ENCODE results near the gene MAP1LC3C. TPM values are rescaled to one million over a fixed set of nuclear protein-coding genes. Genes with fewer than 3 reads are reported as not detected.

Gene MAP1LC3C
- total and polyA plus RNA-seq, 10 of the 15 experiments (the other 5 are each of a cell fraction or from before 2014, with no cell fraction given), result 0.19 TPM; not detected in 9

DNA sequence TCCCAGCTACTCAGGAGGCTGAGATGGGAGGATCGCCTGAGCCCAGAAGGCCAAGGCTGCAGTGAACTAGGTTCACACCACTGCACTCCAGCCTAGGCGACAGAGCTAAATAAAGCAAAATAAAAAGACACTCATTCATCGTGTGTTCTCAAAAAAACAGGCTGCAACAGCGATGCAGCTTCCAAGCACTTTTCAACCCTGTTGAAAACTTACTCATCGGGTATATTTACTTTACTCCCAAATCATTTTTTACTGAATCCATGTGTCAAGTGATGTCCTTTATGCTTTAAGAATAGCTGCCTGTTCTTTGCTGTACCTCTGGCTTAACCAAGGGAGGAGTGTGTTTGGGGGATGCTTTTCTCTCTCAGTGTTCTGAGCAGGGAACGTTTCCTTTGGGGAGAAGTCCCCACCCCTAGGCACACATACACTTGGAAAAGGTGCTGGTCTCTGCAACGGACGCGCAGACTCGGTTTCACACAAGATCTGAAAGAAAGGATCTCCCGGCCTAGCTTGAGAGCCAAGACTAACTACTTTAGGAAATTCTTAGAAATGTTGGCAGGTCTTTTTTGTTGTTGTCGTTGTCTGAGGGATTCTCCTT lies 1.4 kb downstream of the MAP1LC3C start:
- no TSS peak for BruUV-seq (replicated peaks)
- H3K27me3 ChIP-seq (replicated peaks in 1 of 2; ENCODE audit: control insufficient read depth in 2 of 2, insufficient read depth in 2 of 2, low read length in 1 of 2), result no peaks in the 10 kb centered on the region; a peak in 2 of 4 replicates
- ChIA-PET SMC1A (ENCODE audit: uncharacterized antibody, unreplicated experiment) (interaction anchor here (0.7 to 1.1 kb wide), 2 partner anchors 102 to 386 kb away, joined by 3 to 4 read pairs; no protein-coding TSS in a partner anchor), RAD21 (ENCODE audit: unreplicated experiment) (interaction anchor here (1.2 kb wide), 1 partner anchor 11 kb away, joined by 6 read pairs; no protein-coding TSS in a partner anchor), POLR2A (no interaction called here), CTCF (interaction anchor here (1.0 to 5.5 kb wide), 11 partner anchors 9 to 386 kb away, joined by 3 to 39 read pairs (median 5); partner anchors contain the start of gene EXO1)
- H3K4me1 ChIP-seq (ENCODE audit: control insufficient read depth, insufficient read depth, low read length), result no peaks in the 10 kb centered on the region; the same call in 1 of the 2 replicates
- H4K20me1 ChIP-seq (ENCODE audit: control insufficient read depth, insufficient read depth), result no peaks in the 10 kb centered on the region
- no peak for DNase-seq (ENCODE audit: low read depth, low spot score)
- no peak overlapping the region for H3K27ac ChIP-seq (ENCODE audit: control insufficient read depth, insufficient read depth)
- intact Hi-C loops (cut with micrococcal nuclease; ENCODE audit: unreplicated experiment), result loop anchor here (5.0 kb wide), 3 partner anchors 150 to 465 kb away; partner anchors contain the start of genes EXO1 and KMO
- no peak for ATAC-seq
- H2AFZ ChIP-seq (ENCODE audit: control insufficient read depth, low read depth, low read length), result no peak overlapping the region
- no peaks in the 10 kb centered on the region for H3K36me3 ChIP-seq (ENCODE audit: control insufficient read depth in 2 of 2, insufficient read depth in 2 of 2, low read length in 1 of 2)
- no peak overlapping the region for H3K4me2 ChIP-seq (ENCODE audit: control insufficient read depth, insufficient read depth)
- in situ Hi-C loops (cut with MboI), result loop anchor here (5.0 to 10.0 kb wide), 3 partner anchors 100 to 463 kb away; partner anchors contain the start of gene KMO
- H3K9ac ChIP-seq (ENCODE audit: control insufficient read depth, insufficient read depth, low read length), result no peak overlapping the region
- 80% methylated on average over 12 of the region's 12 CpGs for WGBS (ENCODE audit: insufficient coverage, insufficient replicate concordance, low lambda C conversion rate, missing lambda C conversion rate)
- H3K9me3 ChIP-seq (replicated peaks; ENCODE audit: control insufficient read depth, insufficient read depth, low read length), result no peaks in the 10 kb centered on the region
- FAIRE-seq, result no peak
- H3K79me2 ChIP-seq (ENCODE audit: control insufficient read depth, insufficient read depth, low read length), result no peaks in the 10 kb centered on the region
- TF ChIP-seq RB1 (IDR thresholded peaks at IDR 0.05; ENCODE audit: borderline replicate concordance) (no peak), E4F1 (IDR thresholded peaks at IDR 0.05; ENCODE audit: borderline replicate concordance, partially characterized antibody) (no peak), EED (IDR thresholded peaks at IDR 0.05; ENCODE audit: low read depth) (no peak), BMI1 (IDR thresholded peaks at IDR 0.05; ENCODE audit: borderline replicate concordance) (no peak), MEF2A (IDR thresholded peaks at IDR 0.05; ENCODE audit: insufficient read depth, low read depth, low read length) (no peak), SKIL (IDR thresholded peaks at IDR 0.05; ENCODE audit: low read depth, poor library complexity, severe bottlenecking) (no peak), EP300 (IDR thresholded peaks at IDR 0.05; ENCODE audit: borderline replicate concordance in 1 of 2, control insufficient read depth in 1 of 2, low read depth in 2 of 2, low read length in 2 of 2) (no peak), USF1 (IDR thresholded peaks at IDR 0.05; ENCODE audit: borderline replicate concordance, extremely low read length, insufficient read depth, low read depth, low read length) (no peak)
- H3K4me3 ChIP-seq, result no peak overlapping the region
